SK-N-SH treated with all-trans-retinoic acid at 6 μM for 48 hours (cell line): ENCODE results near the gene THSD4.

Experiments used
- ARNTL ChIP-seq: fragments of 450-650 bp; formaldehyde crosslinking; IDR thresholded peaks from 2 replicates; pipeline ENCODE4 v1.5.0; 2020; ENCODE audit warnings: low read depth, mild to moderate bottlenecking, moderate library complexity, borderline replicate concordance
- BACH2 ChIP-seq: fragments of 250-450 bp; sonication (Bioruptor Pico); IDR thresholded peaks from 2 replicates; pipeline ENCODE4 v1.9.0; 2021; ENCODE audit warnings: mild to moderate bottlenecking, borderline replicate concordance
- CSRNP3 ChIP-seq: fragments of 250-450 bp; sonication (Bioruptor Pico); IDR thresholded peaks from 2 replicates; pipeline ENCODE4 v1.5.1; 2021; ENCODE audit warnings: mild to moderate bottlenecking, moderate library complexity
- ESRRG ChIP-seq: fragments of 250-450 bp; sonication (Bioruptor Pico); IDR thresholded peaks from 2 replicates; pipeline ENCODE4 v1.6.1; 2021; ENCODE audit warnings: mild to moderate bottlenecking
- PATZ1 ChIP-seq: fragments of 250-450 bp; sonication (Bioruptor Pico); IDR thresholded peaks from 2 replicates; pipeline ENCODE4 v1.8.0; 2020; ENCODE audit warnings: mild to moderate bottlenecking, moderate library complexity, borderline replicate concordance
- ZFP3 ChIP-seq: fragments of 250-450 bp; sonication (Bioruptor Pico); IDR thresholded peaks from 2 replicates; pipeline ENCODE4 v1.5.0; 2020; ENCODE audit warnings: mild to moderate bottlenecking, moderate library complexity
- ZFP30 ChIP-seq: fragments of 450-650 bp; formaldehyde crosslinking; IDR thresholded peaks from 2 replicates; pipeline ENCODE4 v1.5.0; 2022; ENCODE audit warnings: mild to moderate bottlenecking, moderate library complexity
- ZNF565 ChIP-seq: fragments of 450-650 bp; formaldehyde crosslinking; conservative IDR thresholded peaks from 2 replicates; pipeline ENCODE4 v1.5.0; 2020; ENCODE audit warnings: low read depth, mild to moderate bottlenecking, moderate library complexity

- no peak for TF ChIP-seq ZFP30 (CRISPR knock-in tag)
- TF ChIP-seq CSRNP3 (CRISPR knock-in tag), result no peak
- no peak for TF ChIP-seq ZFP3 (CRISPR knock-in tag)
- no peak for TF ChIP-seq PATZ1 (CRISPR knock-in tag)
- TF ChIP-seq ESRRG (CRISPR knock-in tag), result no peak
- TF ChIP-seq ARNTL (CRISPR knock-in tag), result no peak
- no peak for TF ChIP-seq ZNF565 (CRISPR knock-in tag)
- no peak for TF ChIP-seq BACH2 (CRISPR knock-in tag)
Observed at GRCh38 chr15:71110405-71111180, 4.7 kb upstream of the THSD4 start.
